ENCODE results near the gene ADGRB3. TPM values are rescaled to one million over a fixed set of nuclear protein-coding genes. Genes with fewer than 3 reads are reported as not detected.

ADGRB3 gene
- total RNA-seq, 1 donor from 2014 or later, result 0.92 TPM

DNA sequence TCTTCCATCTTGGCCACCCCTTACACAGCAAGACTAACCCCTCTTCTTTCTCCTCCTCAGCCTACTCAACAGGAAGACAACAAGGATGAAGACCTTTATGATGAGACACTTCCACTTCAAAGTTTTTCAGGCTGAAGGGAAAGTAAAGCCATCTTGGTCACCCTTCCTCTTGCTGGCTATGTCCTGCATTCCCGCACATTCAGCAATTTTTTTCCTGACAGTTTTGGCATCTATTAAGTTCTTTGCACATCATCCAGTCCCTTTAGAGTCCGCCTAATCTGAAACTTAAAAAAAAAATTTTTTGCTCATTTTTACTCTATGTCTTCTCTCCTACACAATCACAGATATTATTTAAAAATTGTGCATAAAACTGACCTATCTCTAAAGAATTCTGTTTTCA lies 668.3 kb downstream of the ADGRB3 start:
- Histone ChIP-seq H3K36me3 (ENCODE audit: control insufficient read depth, insufficient read depth, low read length) (no peaks in the 10 kb centered on the region), H3K4me3 (ENCODE audit: low read depth, low read length) (no peak overlapping the region), H3K27me3 (ENCODE audit: control insufficient read depth, insufficient read depth, low read length) (no peaks in the 10 kb centered on the region)
- DNase-seq (ENCODE audit: low read depth), result no peak
- TF ChIP-seq CTCF (IDR thresholded peaks at IDR 0.05; ENCODE audit: insufficient read depth, low read length, poor library complexity, severe bottlenecking), result no peak

- no peaks in the 10 kb centered on the region for H3K36me3 ChIP-seq (ENCODE audit: control insufficient read depth, insufficient read depth, low read length)
- no peak overlapping the region for H3K4me3 ChIP-seq (ENCODE audit: low read depth, low read length)
- TF ChIP-seq CTCF (IDR thresholded peaks at IDR 0.05; ENCODE audit: insufficient read depth, low read length, poor library complexity, severe bottlenecking), result no peak
- no peaks in the 10 kb centered on the region for H3K27me3 ChIP-seq (ENCODE audit: control insufficient read depth, insufficient read depth, low read length)
- no peak for DNase-seq (ENCODE audit: low read depth)
Observed at GRCh38 chr6:69305456-69305855, 670.4 kb downstream of the ADGRB3 start.

DNA sequence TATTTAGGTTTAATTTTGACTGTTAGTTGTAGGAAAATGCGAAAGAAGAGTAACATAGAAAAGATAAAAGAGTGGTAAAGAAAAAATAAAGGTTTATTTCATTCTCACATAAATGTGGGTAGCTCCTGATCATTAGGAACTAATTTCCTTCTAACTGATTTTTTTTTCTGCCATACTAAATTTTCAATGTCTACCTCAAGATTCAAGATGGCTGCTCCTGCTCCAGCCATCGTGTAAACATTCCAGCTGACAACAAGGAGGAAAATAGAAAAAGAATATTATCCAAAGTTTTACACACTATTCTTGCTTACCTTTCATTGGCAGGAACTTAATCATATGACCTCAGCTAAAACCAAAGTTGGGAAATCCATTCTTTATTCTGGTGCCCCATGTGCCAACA lies 673.5 kb downstream of the ADGRB3 start:
- Histone ChIP-seq H3K4me3 (ENCODE audit: low read depth, low read length) (no peak overlapping the region), H3K36me3 (ENCODE audit: control insufficient read depth, insufficient read depth, low read length) (no peaks in the 10 kb centered on the region), H3K27me3 (ENCODE audit: control insufficient read depth, insufficient read depth, low read length) (no peaks in the 10 kb centered on the region)
- no peak for TF ChIP-seq CTCF (IDR thresholded peaks at IDR 0.05; ENCODE audit: insufficient read depth, low read length, poor library complexity, severe bottlenecking)
- no peak for DNase-seq (ENCODE audit: low read depth)

- no peak for TF ChIP-seq CTCF (IDR thresholded peaks at IDR 0.05; ENCODE audit: insufficient read depth, low read length, poor library complexity, severe bottlenecking)
- Histone ChIP-seq H3K4me3 (ENCODE audit: low read depth, low read length) (no peak overlapping the region), H3K36me3 (ENCODE audit: control insufficient read depth, insufficient read depth, low read length) (no peaks in the 10 kb centered on the region), H3K27me3 (ENCODE audit: control insufficient read depth, insufficient read depth, low read length) (no peaks in the 10 kb centered on the region)
- no peak for DNase-seq (ENCODE audit: low read depth)
Observed at GRCh38 chr6:69311888-69312287, 676.8 kb downstream of the ADGRB3 start.

- Histone ChIP-seq H3K36me3 (ENCODE audit: control insufficient read depth, insufficient read depth, low read length) (no peaks in the 10 kb centered on the region), H3K4me3 (ENCODE audit: low read depth, low read length) (no peak overlapping the region), H3K27me3 (ENCODE audit: control insufficient read depth, insufficient read depth, low read length) (no peaks in the 10 kb centered on the region)
- no peak for TF ChIP-seq CTCF (IDR thresholded peaks at IDR 0.05; ENCODE audit: insufficient read depth, low read length, poor library complexity, severe bottlenecking)
- DNase-seq (ENCODE audit: low read depth), result no peak
Observed at GRCh38 chr6:69314001-69314400, 678.9 kb downstream of the ADGRB3 start.

GRCh38 chr6:69314531-69314930 lies 679.4 kb downstream of the ADGRB3 start:
- TF ChIP-seq CTCF (IDR thresholded peaks at IDR 0.05; ENCODE audit: insufficient read depth, low read length, poor library complexity, severe bottlenecking), result no peak
- no peaks in the 10 kb centered on the region for H3K27me3 ChIP-seq (ENCODE audit: control insufficient read depth, insufficient read depth, low read length)
- no peaks in the 10 kb centered on the region for H3K36me3 ChIP-seq (ENCODE audit: control insufficient read depth, insufficient read depth, low read length)

More at GRCh38 chr6:69314531-69314930, 679.4 kb downstream of the ADGRB3 start:
- no peak for DNase-seq (ENCODE audit: low read depth)
- no peak overlapping the region for H3K4me3 ChIP-seq (ENCODE audit: low read depth, low read length)

Data from kidney epithelial cell (primary cell).